GM18867 (cell line): Measurements from ENCODE around the gene NPC1L1.

Experiments
- ATAC-seq: cut with Tn5 transposase; IDR thresholded peaks from one replicate; pipeline ENCODE4 v1.9.1; 2021; ENCODE audit warnings: mild to moderate bottlenecking, moderate library complexity; ENCODE audit not compliant: unreplicated experiment

The NPC1L1 gene

DNA sequence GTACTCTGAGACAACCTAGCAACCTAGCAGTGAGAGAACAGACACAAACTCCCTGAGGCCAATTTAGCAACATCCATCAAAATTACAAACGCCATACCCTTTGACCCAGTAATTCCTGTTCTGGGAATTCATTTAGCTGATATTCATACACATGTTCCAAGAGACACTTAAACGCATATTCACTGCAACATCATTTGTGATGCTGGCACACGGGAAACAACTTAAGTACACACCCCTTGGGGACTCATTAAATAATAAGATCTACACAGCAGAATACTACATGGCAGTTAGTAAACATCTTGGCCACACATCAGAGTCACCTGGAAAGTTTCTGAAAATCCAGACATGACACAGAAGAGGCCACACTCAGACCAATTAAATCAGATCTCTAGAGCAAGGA, 68.3 kb downstream of the NPC1L1 start:
- no peak for ATAC-seq

DNA sequence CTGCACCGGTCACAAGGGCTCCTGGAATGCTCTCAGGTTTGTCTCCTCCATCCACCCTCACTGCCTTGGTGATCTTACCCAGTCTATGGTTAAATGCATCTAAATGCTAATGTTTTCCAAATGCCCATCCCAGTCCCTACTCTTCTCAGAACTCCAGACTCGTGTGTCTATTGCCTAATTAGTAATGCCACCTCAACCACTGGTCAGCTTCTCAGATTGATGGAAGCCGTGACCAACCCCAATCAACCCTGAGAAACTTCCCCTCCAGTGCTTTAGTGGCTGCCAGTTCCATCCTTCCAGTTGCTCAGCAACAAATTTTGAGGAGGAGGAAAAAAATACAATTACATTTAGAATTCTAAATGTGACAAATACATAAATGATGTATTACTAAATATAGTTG, 69.3 kb downstream of the NPC1L1 start:
- ATAC-seq = no peak

DNA sequence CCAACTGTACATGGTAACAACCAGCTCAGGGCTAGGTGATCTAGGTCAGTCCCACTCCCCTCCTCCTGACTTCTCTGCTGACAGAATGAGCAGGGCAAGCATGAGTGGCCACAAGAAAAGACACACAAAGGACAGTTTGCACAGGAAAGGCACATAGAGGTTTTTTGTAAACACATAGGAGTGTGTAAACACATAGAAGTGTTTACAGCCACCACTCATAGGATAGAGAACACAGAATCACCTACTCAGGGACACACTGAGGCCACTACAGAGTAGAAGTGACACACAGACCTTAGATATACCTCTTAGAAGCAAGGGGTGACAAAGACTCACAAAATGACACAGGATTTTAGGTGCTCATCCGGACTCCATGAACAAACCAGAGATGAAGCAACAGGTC, 69.7 kb downstream of the NPC1L1 start:
- no peak for ATAC-seq

DNA sequence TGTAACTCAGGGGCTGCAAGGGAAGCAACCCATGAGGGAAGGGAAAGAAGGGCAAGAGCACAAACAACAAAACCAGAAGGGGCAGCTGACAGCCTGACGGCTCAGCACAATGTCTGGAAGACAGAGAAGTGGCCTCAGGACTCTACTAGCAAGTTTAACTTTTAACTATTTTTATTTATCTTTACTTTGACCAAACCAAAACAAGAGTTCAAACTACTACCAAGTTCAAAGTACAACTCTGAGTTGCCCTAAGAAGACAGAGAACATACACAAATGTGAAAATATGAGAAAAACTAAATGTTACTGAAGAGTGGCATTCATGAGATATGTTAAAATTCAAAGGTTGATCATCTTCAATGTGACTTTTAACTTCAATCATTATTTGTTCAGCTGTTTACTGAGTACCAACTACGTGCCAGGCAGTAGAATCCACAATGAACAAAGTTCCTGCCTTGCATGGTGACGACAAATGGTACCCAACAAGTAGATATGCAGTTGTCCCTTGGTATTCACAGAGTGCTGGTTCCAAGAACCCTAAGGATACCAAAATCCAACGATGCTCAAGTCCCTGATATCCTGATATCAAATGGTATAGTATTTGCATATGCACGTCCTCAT, 70.4 kb downstream of the NPC1L1 start:
- ATAC-seq = no peak

GRCh38 chr7:44470135-44470479, 71.0 kb downstream of the NPC1L1 start:
- ATAC-seq = no peak

GRCh38 chr7:44469461-44470134, 71.5 kb downstream of the NPC1L1 start:
- ATAC-seq = no peak

GRCh38 chr7:44467217-44467548, 73.9 kb downstream of the NPC1L1 start:
- no peak for ATAC-seq

GRCh38 chr7:44466300-44467216, 74.6 kb downstream of the NPC1L1 start:
- ATAC-seq = no peak

DNA sequence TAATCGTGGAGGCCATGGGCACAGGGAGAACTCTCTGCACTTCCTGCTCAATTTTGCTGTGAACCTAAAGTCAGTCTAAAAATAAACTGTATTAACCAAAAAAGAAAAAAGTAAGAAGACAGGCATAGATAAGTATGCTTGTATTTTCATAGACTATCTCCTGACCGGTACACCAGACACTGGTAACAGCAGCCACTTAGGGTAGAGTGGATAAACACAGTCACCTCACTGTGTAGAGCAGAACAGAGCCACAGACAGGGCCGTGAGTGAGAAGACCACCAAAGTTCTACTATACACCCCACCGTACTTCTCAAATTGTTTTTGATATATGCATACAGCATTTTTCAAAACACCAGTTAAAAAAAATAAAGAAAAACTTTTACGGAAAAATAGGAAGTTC, 75.6 kb downstream of the NPC1L1 start:
- ATAC-seq = no peak

- ATAC-seq = no peak
These were observed 77.8 kb downstream of the NPC1L1 start for GRCh38 chr7:44463169-44463808.
